Ectodermal cell (in vitro differentiated cells): ENCODE results near the gene SMYD1.

ENCODE experiments used
- H3K27ac ChIP-seq: 2 replicates; pipeline ENCODE4 v1.7.0; 2013; ENCODE audit warnings: mild to moderate bottlenecking, low read depth, low read length; ENCODE audit not compliant: insufficient read depth, poor library complexity, severe bottlenecking
- H3K27me3 ChIP-seq: 2 replicates; pipeline ENCODE4 v1.7.0; 2013; ENCODE audit warnings: mild to moderate bottlenecking, low read length; ENCODE audit not compliant: insufficient read depth, control insufficient read depth, poor library complexity, severe bottlenecking
- H3K36me3 ChIP-seq: one replicate; pipeline ENCODE4 v1.7.0; 2013; ENCODE audit warnings: low read length; ENCODE audit not compliant: control insufficient read depth, insufficient read depth
- H3K4me1 ChIP-seq: one replicate; pipeline ENCODE4 v1.7.0; 2013; ENCODE audit warnings: low read length; ENCODE audit not compliant: control insufficient read depth, insufficient read depth
- H3K4me3 ChIP-seq: 2 replicates; pipeline ENCODE4 v1.7.0; 2013; ENCODE audit warnings: low read depth, low read length, control low read depth; ENCODE audit not compliant: insufficient read depth
- H3K9me3 ChIP-seq: 2 replicates; pipeline ENCODE4 v1.7.0; 2013; ENCODE audit warnings: mild to moderate bottlenecking, low read length, moderate library complexity; ENCODE audit not compliant: control insufficient read depth
- WGBS, 2 experiments: methylation state at CpG; one replicate each; pipeline ENCODE4 v1.1.7; 2013; ENCODE audit warnings: missing lambda C conversion rate in 2 of 2; 5-methylcytosine and 5-hydroxymethylcytosine counted together

The SMYD1 gene

GRCh38 chr2:88159955-88160415, 92.4 kb downstream of the SMYD1 start:
- WGBS, 2 experiments = 41 to 45% methylated on average over 5 of the region's 5 CpGs
- H3K4me1 ChIP-seq = no peaks in the 10 kb centered on the region
- no peak overlapping the region for H3K27ac ChIP-seq

GRCh38 chr2:88160517-88160916, 92.9 kb downstream of the SMYD1 start:
- no peak overlapping the region for H3K4me3 ChIP-seq
- 85 to 87% methylated on average over 7 of the region's 7 CpGs for WGBS, 2 experiments
- no peaks in the 10 kb centered on the region for H3K4me1 ChIP-seq
- no peak overlapping the region for H3K27ac ChIP-seq
- H3K36me3 ChIP-seq = no peaks in the 10 kb centered on the region
- no peaks in the 10 kb centered on the region for H3K27me3 ChIP-seq
- H3K9me3 ChIP-seq = no peaks in the 10 kb centered on the region

More at GRCh38 chr2:88159955-88160415, 92.4 kb downstream of the SMYD1 start:
- H3K9me3 ChIP-seq = no peaks in the 10 kb centered on the region
- no peaks in the 10 kb centered on the region for H3K27me3 ChIP-seq
- no peaks in the 10 kb centered on the region for H3K36me3 ChIP-seq
- H3K4me3 ChIP-seq = no peak overlapping the region

- 88 to 89% methylated on average over 11 of the region's 11 CpGs for WGBS, 2 experiments
- Histone ChIP-seq H3K4me3 (no peak overlapping the region), H3K9me3 (no peaks in the 10 kb centered on the region), H3K27me3 (no peaks in the 10 kb centered on the region), H3K27ac (no peak overlapping the region), H3K4me1 (no peaks in the 10 kb centered on the region), H3K36me3 (no peaks in the 10 kb centered on the region)
Measured at GRCh38 chr2:88161446-88162244, 94.0 kb downstream of the SMYD1 start.
